ENCODE data around the gene ELF2.

DNA sequence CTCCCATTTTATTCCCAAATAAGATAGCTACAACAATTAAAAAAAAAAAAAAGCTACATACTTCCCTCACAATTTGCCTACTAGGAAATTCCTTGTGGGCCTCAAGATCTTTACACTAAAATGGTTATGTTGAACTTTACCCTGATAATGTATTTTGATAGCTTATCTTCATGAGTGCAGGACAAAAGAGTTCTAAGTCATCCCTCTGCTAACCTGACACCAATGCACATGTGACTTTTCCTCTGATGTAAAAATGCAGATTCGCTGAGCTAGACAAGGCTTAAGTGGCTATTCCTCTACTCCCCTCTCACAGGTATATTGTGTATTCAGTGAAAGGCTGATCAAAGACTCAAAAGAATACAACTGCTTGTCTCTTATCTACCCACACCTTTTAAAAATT lies 22.5 kb downstream of the ELF2 start:
- TF ChIP-seq ZNF24 (tag by site-specific recombination; IDR thresholded peaks at IDR 0.05) (no peak), ZSCAN30 (tag by site-specific recombination; IDR thresholded peaks at IDR 0.05) (no peak), ZNF239 (tag by site-specific recombination; IDR thresholded peaks at IDR 0.05) (no peak), ZBTB20 (tag by site-specific recombination; IDR thresholded peaks at IDR 0.05) (no peak), ZNF76 (tag by site-specific recombination; IDR thresholded peaks at IDR 0.05; ENCODE audit: borderline replicate concordance, low read depth) (no peak), ZNF121 (tag by site-specific recombination; IDR thresholded peaks at IDR 0.05) (no peak), ZNF785 (tag by site-specific recombination; IDR thresholded peaks at IDR 0.05) (no peak), KLF10 (tag by site-specific recombination; IDR thresholded peaks at IDR 0.05) (no peak), IKZF3 (tag by site-specific recombination; IDR thresholded peaks at IDR 0.05) (no peak), ZSCAN16 (tag by site-specific recombination; IDR thresholded peaks at IDR 0.05) (no peak), YY2 (tag by site-specific recombination; IDR thresholded peaks at IDR 0.05) (no peak)
- TF ChIP-seq, protein P1, sequence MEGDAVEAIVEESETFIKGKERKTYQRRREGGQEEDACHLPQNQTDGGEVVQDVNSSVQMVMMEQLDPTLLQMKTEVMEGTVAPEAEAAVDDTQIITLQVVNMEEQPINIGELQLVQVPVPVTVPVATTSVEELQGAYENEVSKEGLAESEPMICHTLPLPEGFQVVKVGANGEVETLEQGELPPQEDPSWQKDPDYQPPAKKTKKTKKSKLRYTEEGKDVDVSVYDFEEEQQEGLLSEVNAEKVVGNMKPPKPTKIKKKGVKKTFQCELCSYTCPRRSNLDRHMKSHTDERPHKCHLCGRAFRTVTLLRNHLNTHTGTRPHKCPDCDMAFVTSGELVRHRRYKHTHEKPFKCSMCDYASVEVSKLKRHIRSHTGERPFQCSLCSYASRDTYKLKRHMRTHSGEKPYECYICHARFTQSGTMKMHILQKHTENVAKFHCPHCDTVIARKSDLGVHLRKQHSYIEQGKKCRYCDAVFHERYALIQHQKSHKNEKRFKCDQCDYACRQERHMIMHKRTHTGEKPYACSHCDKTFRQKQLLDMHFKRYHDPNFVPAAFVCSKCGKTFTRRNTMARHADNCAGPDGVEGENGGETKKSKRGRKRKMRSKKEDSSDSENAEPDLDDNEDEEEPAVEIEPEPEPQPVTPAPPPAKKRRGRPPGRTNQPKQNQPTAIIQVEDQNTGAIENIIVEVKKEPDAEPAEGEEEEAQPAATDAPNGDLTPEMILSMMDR (tag by site-specific recombination; IDR thresholded peaks at IDR 0.05) = no peak
- TF ChIP-seq, protein P2, sequence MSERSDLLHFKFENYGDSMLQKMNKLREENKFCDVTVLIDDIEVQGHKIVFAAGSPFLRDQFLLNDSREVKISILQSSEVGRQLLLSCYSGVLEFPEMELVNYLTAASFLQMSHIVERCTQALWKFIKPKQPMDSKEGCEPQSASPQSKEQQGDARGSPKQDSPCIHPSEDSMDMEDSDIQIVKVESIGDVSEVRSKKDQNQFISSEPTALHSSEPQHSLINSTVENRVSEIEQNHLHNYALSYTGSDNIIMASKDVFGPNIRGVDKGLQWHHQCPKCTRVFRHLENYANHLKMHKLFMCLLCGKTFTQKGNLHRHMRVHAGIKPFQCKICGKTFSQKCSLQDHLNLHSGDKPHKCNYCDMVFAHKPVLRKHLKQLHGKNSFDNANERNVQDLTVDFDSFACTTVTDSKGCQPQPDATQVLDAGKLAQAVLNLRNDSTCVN (tag by site-specific recombination; optimal IDR thresholded peaks at IDR 0.05) = no peak
- TF ChIP-seq, protein P3, sequence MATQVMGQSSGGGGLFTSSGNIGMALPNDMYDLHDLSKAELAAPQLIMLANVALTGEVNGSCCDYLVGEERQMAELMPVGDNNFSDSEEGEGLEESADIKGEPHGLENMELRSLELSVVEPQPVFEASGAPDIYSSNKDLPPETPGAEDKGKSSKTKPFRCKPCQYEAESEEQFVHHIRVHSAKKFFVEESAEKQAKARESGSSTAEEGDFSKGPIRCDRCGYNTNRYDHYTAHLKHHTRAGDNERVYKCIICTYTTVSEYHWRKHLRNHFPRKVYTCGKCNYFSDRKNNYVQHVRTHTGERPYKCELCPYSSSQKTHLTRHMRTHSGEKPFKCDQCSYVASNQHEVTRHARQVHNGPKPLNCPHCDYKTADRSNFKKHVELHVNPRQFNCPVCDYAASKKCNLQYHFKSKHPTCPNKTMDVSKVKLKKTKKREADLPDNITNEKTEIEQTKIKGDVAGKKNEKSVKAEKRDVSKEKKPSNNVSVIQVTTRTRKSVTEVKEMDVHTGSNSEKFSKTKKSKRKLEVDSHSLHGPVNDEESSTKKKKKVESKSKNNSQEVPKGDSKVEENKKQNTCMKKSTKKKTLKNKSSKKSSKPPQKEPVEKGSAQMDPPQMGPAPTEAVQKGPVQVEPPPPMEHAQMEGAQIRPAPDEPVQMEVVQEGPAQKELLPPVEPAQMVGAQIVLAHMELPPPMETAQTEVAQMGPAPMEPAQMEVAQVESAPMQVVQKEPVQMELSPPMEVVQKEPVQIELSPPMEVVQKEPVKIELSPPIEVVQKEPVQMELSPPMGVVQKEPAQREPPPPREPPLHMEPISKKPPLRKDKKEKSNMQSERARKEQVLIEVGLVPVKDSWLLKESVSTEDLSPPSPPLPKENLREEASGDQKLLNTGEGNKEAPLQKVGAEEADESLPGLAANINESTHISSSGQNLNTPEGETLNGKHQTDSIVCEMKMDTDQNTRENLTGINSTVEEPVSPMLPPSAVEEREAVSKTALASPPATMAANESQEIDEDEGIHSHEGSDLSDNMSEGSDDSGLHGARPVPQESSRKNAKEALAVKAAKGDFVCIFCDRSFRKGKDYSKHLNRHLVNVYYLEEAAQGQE (tag by site-specific recombination; IDR thresholded peaks at IDR 0.05) = no peak
